Chondrocyte (in vitro differentiated cells): ENCODE results near the gene RNF138. TPM values are rescaled to one million over a fixed set of nuclear protein-coding genes. Genes with fewer than 3 reads are reported as not detected.
A peak's percentile ranks its signal among the peaks of the same experiment; 100 is the strongest.
"Not testable (repeated sequence)": the region's sequence is repeated elsewhere in the genome, so short reads cannot be mapped to it uniquely, and the experiment has no call there.

ENCODE experiments used
- DNase-seq: peaks from one replicate; pipeline ENCODE4 v3.0.0; 2021; ENCODE audit warnings: mixed read lengths, low spot score
- H3K27ac Mint-ChIP-seq: one replicate; pipeline ENCODE4 v1.8.0; 2021; ENCODE audit warnings: mild to moderate bottlenecking, moderate library complexity, mixed read lengths; ENCODE audit not compliant: unreplicated experiment
- H3K27me3 Mint-ChIP-seq: 2 replicates; pipeline ENCODE4 v1.8.0; 2021; ENCODE audit warnings: low read depth, mixed read lengths
- H3K36me3 Mint-ChIP-seq: 2 replicates; pipeline ENCODE4 v1.8.0; 2021; ENCODE audit warnings: low read depth, mixed read lengths
- H3K4me1 Mint-ChIP-seq: 2 replicates; pipeline ENCODE4 v1.8.0; 2021; ENCODE audit warnings: low read depth, mild to moderate bottlenecking, mixed read lengths
- H3K4me3 Mint-ChIP-seq: one replicate; pipeline ENCODE4 v1.8.0; 2021; ENCODE audit warnings: mild to moderate bottlenecking, moderate library complexity, mixed read lengths; ENCODE audit not compliant: unreplicated experiment
- H3K9me3 Mint-ChIP-seq: 2 replicates; pipeline ENCODE4 v1.8.0; 2021; ENCODE audit warnings: low read depth, mixed read lengths
- CTCF ChIP-seq: fragments of 200-600 bp; sonication (generic); IDR thresholded peaks from 2 replicates; pipeline ENCODE4 v1.5.0; 2021; ENCODE audit warnings: antibody characterized with exemption, mild to moderate bottlenecking, moderate library complexity
- total RNA-seq: library from RNA; stranded (reverse); gene quantifications from 3 replicates; pipeline ENCODE4 v1.2.1, GENCODE V29; 2021

RNF138 gene
- total RNA-seq, 1 donor from 2014 or later = 13.5 TPM

DNA sequence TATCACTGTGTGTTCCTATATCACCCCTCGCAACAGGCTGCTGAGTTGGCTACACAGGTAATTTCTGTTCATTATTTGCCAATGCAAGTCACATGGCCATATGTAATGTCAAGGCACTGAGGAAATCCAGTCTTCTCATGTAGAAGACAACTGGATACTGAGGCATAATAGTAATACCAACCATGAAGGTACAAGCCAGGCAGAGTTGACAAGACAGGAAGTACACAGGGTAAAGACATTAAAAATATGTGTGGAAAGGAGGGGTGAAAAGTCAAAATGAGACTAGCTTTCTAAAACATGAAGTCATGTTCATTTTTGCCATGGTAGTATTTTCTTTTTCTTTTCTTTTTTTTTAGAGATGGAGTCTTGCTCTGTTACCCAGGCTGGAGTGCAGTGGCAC, 17.5 kb upstream of the RNF138 start:
- Mint-ChIP-seq H3K36me3 (no peaks in the 10 kb centered on the region), H3K27ac (no peak overlapping the region), H3K4me1 (peaks cover 2% of the 10 kb centered on the region), H3K27me3 (no peaks in the 10 kb centered on the region), H3K4me3 (no peak overlapping the region), H3K9me3 (no peaks in the 10 kb centered on the region)
- TF ChIP-seq CTCF = no peak
- DNase-seq = no peak

GRCh38 chr18:32078845-32079244, 12.8 kb upstream of the RNF138 start:
- Mint-ChIP-seq H3K36me3 (no peaks in the 10 kb centered on the region), H3K27ac (no peak overlapping the region), H3K27me3 (peaks cover 1% of the 10 kb centered on the region)

DNA sequence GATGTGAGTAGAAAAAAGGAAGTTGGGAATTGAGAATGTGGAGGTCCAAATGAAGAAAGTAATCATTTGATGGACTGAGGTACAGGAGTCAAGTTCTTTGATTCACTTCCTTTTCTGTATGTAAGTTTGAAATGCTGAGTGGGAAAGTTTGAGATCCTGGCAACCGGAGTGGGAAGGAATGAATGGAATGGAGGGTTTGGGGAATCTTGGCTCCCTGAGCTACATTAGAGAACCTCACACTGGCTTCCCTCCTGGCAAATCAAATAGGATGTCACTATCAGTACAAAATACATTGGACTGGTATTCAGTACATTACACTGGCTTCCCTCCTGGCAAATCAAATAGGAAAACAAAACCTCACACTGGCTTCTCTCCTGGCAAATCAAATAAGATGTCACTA, 9.8 kb upstream of the RNF138 start:
- peaks cover 1% of the 10 kb centered on the region for H3K27me3 Mint-ChIP-seq
- no peak for TF ChIP-seq CTCF
- no peak overlapping the region for H3K4me3 Mint-ChIP-seq
- peak overlapping the region; percentile 34 for H3K27ac Mint-ChIP-seq
- no peak for DNase-seq
- H3K36me3 Mint-ChIP-seq = no peaks in the 10 kb centered on the region
- H3K9me3 Mint-ChIP-seq = peaks cover 2% of the 10 kb centered on the region
- peaks cover 14% of the 10 kb centered on the region for H3K4me1 Mint-ChIP-seq

More at GRCh38 chr18:32078845-32079244, 12.8 kb upstream of the RNF138 start:
- peaks cover 2% of the 10 kb centered on the region for H3K9me3 Mint-ChIP-seq
- TF ChIP-seq CTCF = no peak
- H3K4me3 Mint-ChIP-seq = no peak overlapping the region
- DNase-seq = no peak
- peaks cover 8% of the 10 kb centered on the region for H3K4me1 Mint-ChIP-seq

DNA sequence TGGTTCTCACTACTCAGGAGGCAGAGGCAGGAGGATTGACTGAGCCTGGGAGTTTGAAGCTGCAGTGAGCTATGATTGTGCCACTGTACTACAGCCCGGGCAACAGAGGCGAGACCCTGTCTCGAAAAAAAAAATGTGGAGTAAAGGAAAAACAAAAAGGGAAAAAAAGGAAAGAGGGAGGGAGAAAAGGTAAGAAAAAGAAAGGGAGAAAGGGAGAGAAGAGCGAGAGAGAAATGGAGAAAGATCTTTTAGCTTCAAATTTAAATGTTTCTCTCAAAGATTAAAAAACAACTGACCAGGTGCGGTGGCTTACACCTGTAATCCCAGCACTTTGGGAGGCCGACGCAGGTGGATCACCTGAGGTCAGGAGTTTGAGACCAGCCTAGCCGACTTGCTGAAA, 7.9 kb upstream of the RNF138 start:
- Mint-ChIP-seq H3K9me3 (peaks cover 2% of the 10 kb centered on the region), H3K27me3 (peaks cover 1% of the 10 kb centered on the region), H3K4me1 (peaks cover 14% of the 10 kb centered on the region), H3K36me3 (no peaks in the 10 kb centered on the region), H3K27ac (no peak overlapping the region), H3K4me3 (no peak overlapping the region)
- DNase-seq = no peak
- no peak for TF ChIP-seq CTCF

DNA sequence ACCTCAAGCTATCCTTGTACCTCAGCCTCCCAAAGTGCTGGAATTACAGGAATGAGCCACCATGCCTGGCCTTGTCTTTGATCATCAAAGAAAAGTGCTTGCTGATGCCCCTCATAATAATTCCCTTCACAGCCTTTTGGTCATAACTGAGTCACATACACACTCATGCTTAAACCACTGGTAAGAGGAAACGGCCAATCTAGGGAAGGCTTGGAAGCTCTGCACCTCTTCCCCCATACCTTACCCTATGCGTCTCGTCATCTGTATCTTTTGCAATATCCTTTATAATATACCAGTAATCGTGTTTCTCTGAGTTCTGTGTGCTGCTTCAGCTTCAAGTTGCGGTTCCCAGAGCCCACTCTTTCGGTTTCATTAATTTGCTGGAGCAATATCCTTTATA, 4.8 kb upstream of the RNF138 start:
- Mint-ChIP-seq H3K27me3 (peaks cover 1% of the 10 kb centered on the region), H3K27ac (no peak overlapping the region)

GRCh38 chr18:32090831-32091230, 843 bp upstream of the RNF138 start:
- peak overlapping the region; percentile 36 for H3K27ac Mint-ChIP-seq
- peaks cover 30% of the 10 kb centered on the region for H3K4me1 Mint-ChIP-seq
- not testable (repeated sequence) for H3K36me3 Mint-ChIP-seq, H3K27me3 Mint-ChIP-seq, DNase-seq, H3K9me3 Mint-ChIP-seq
- peak overlapping the region; percentile 36 for H3K4me3 Mint-ChIP-seq

More for the DNA sequence above, 4.8 kb upstream of the RNF138 start:
- Mint-ChIP-seq H3K9me3 (no peaks in the 10 kb centered on the region), H3K36me3 (no peaks in the 10 kb centered on the region), H3K4me3 (no peak overlapping the region), H3K4me1 (peaks cover 15% of the 10 kb centered on the region)
- TF ChIP-seq CTCF = no peak
- no peak for DNase-seq
